ENCODE data around the gene HDAC4.

- TF ChIP-seq CTCF (conservative IDR thresholded peaks at IDR 0.05; ENCODE audit: low read length) = no peak
- TF ChIP-seq EZH2phosphoT487 (IDR thresholded peaks at IDR 0.05; ENCODE audit: borderline replicate concordance) = no peak
Measured at GRCh38 chr2:239167011-239167673, 233.7 kb downstream of the HDAC4 start.

Data from Loucy (cell line).